Central memory CD8-positive, alpha-beta T cell (primary cell): Measurements from ENCODE around the gene ST6GALNAC5.
A peak's percentile ranks its signal among the peaks of the same experiment; 100 is the strongest.

ENCODE experiments used
- ATAC-seq: fragments of 150-1000 bp; cut with Tn5 transposase; replicated peaks from 2 replicates; pipeline ENCODE4 v1.10.0; 2022; ENCODE audit warnings: mild to moderate bottlenecking, moderate FRiP score, moderate number of reproducible peaks; ENCODE audit not compliant: poor library complexity, severe bottlenecking; ENCODE audit errors: extremely low read depth
- DNase-seq, 2 donors: peaks; one replicate each; pipeline ENCODE4 v3.0.0; 2021; ENCODE audit warnings: low spot score in 2 of 2
- H3K27ac Mint-ChIP-seq: one replicate; pipeline ENCODE4 v1.8.0; 2022; ENCODE audit warnings: low read depth, mild to moderate bottlenecking, moderate library complexity, mixed read lengths
- H3K27me3 Mint-ChIP-seq: one replicate; pipeline ENCODE4 v1.8.0; 2022; ENCODE audit warnings: mixed read lengths
- H3K36me3 Mint-ChIP-seq: one replicate; pipeline ENCODE4 v1.8.0; 2022; ENCODE audit warnings: mild to moderate bottlenecking, moderate library complexity, mixed read lengths; ENCODE audit not compliant: insufficient read depth
- H3K4me1 Mint-ChIP-seq: one replicate; pipeline ENCODE4 v1.8.0; 2022; ENCODE audit warnings: mixed read lengths
- H3K4me3 Mint-ChIP-seq: one replicate; pipeline ENCODE4 v1.8.0; 2022; ENCODE audit warnings: mild to moderate bottlenecking, moderate library complexity, mixed read lengths
- H3K9me3 Mint-ChIP-seq: one replicate; pipeline ENCODE4 v1.8.0; 2022; ENCODE audit warnings: mixed read lengths

ST6GALNAC5 gene

GRCh38 chr1:77030401-77031105 is 163.3 kb downstream of the ST6GALNAC5 start:
- Mint-ChIP-seq H3K9me3 (no peaks in the 10 kb centered on the region), H3K4me3 (no peak overlapping the region)
- ATAC-seq, result no peak

GRCh38 chr1:77031106-77031662 is 163.9 kb downstream of the ST6GALNAC5 start:
- no peak overlapping the region for H3K27ac Mint-ChIP-seq
- H3K27me3 Mint-ChIP-seq, result peaks cover 63% of the 10 kb centered on the region
- no peaks in the 10 kb centered on the region for H3K4me1 Mint-ChIP-seq
- no peak for DNase-seq
- H3K9me3 Mint-ChIP-seq, result no peaks in the 10 kb centered on the region
- H3K4me3 Mint-ChIP-seq, result no peak overlapping the region
- ATAC-seq, result no peak
- H3K36me3 Mint-ChIP-seq, result no peaks in the 10 kb centered on the region

More at GRCh38 chr1:77030401-77031105, 163.3 kb downstream of the ST6GALNAC5 start:
- no peaks in the 10 kb centered on the region for H3K36me3 Mint-ChIP-seq
- no peak for DNase-seq
- H3K27me3 Mint-ChIP-seq, result peaks cover 69% of the 10 kb centered on the region
- no peak overlapping the region for H3K27ac Mint-ChIP-seq
- no peaks in the 10 kb centered on the region for H3K4me1 Mint-ChIP-seq

GRCh38 chr1:77036560-77036959 is 169.3 kb downstream of the ST6GALNAC5 start:
- H3K36me3 Mint-ChIP-seq, result no peaks in the 10 kb centered on the region
- DNase-seq, result no peak
- no peak overlapping the region for H3K4me3 Mint-ChIP-seq
- H3K9me3 Mint-ChIP-seq, result peaks cover 6% of the 10 kb centered on the region
- H3K27me3 Mint-ChIP-seq, result peaks cover 24% of the 10 kb centered on the region
- no peak for ATAC-seq
- H3K4me1 Mint-ChIP-seq, result no peaks in the 10 kb centered on the region
- H3K27ac Mint-ChIP-seq, result no peak overlapping the region

- Mint-ChIP-seq H3K36me3 (no peaks in the 10 kb centered on the region), H3K27ac (no peak overlapping the region), H3K4me1 (no peaks in the 10 kb centered on the region), H3K27me3 (peaks cover 19% of the 10 kb centered on the region), H3K9me3 (peaks cover 6% of the 10 kb centered on the region), H3K4me3 (no peak overlapping the region)
- DNase-seq (no peak), ATAC-seq (no peak)
These were observed 169.8 kb downstream of the ST6GALNAC5 start for GRCh38 chr1:77037038-77037437.

GRCh38 chr1:77038000-77038399 is 170.7 kb downstream of the ST6GALNAC5 start:
- Mint-ChIP-seq H3K36me3 (no peaks in the 10 kb centered on the region), H3K27ac (no peak overlapping the region)

GRCh38 chr1:77039111-77039510 is 171.8 kb downstream of the ST6GALNAC5 start:
- no peak for DNase-seq
- Mint-ChIP-seq H3K27me3 (no peaks in the 10 kb centered on the region), H3K4me1 (no peaks in the 10 kb centered on the region), H3K4me3 (no peak overlapping the region), H3K36me3 (no peaks in the 10 kb centered on the region), H3K27ac (no peak overlapping the region), H3K9me3 (peaks cover 6% of the 10 kb centered on the region)
- ATAC-seq, result no peak

More at GRCh38 chr1:77038000-77038399, 170.7 kb downstream of the ST6GALNAC5 start:
- H3K4me3 Mint-ChIP-seq, result no peak overlapping the region
- H3K4me1 Mint-ChIP-seq, result no peaks in the 10 kb centered on the region
- ATAC-seq (no peak), DNase-seq (no peak)
- peaks cover 10% of the 10 kb centered on the region for H3K27me3 Mint-ChIP-seq
- H3K9me3 Mint-ChIP-seq, result peaks cover 6% of the 10 kb centered on the region

- Mint-ChIP-seq H3K4me3 (no peak overlapping the region), H3K27ac (no peak overlapping the region), H3K9me3 (peaks cover 6% of the 10 kb centered on the region), H3K4me1 (no peaks in the 10 kb centered on the region), H3K27me3 (peaks cover 2% of the 10 kb centered on the region), H3K36me3 (no peaks in the 10 kb centered on the region)
- DNase-seq (no peak), ATAC-seq (no peak)
These were observed 172.5 kb downstream of the ST6GALNAC5 start for GRCh38 chr1:77039739-77040138.

GRCh38 chr1:77040826-77041225 is 173.5 kb downstream of the ST6GALNAC5 start:
- peaks cover 6% of the 10 kb centered on the region for H3K9me3 Mint-ChIP-seq
- no peak overlapping the region for H3K27ac Mint-ChIP-seq
- ATAC-seq (no peak), DNase-seq (no peak)
- no peak overlapping the region for H3K4me3 Mint-ChIP-seq
- H3K4me1 Mint-ChIP-seq, result no peaks in the 10 kb centered on the region
- no peaks in the 10 kb centered on the region for H3K36me3 Mint-ChIP-seq
- H3K27me3 Mint-ChIP-seq, result peaks cover 12% of the 10 kb centered on the region

GRCh38 chr1:77044133-77044849 is 177.0 kb downstream of the ST6GALNAC5 start:
- Mint-ChIP-seq H3K4me1 (peaks cover 14% of the 10 kb centered on the region), H3K9me3 (no peaks in the 10 kb centered on the region), H3K27me3 (peaks cover 12% of the 10 kb centered on the region), H3K27ac (no peak overlapping the region), H3K4me3 (no peak overlapping the region), H3K36me3 (no peaks in the 10 kb centered on the region)
- no peak for ATAC-seq
- no peak for DNase-seq

GRCh38 chr1:77047575-77047974 is 180.3 kb downstream of the ST6GALNAC5 start:
- H3K27me3 Mint-ChIP-seq, result peaks cover 12% of the 10 kb centered on the region
- H3K9me3 Mint-ChIP-seq, result no peaks in the 10 kb centered on the region
- H3K4me1 Mint-ChIP-seq, result peaks cover 14% of the 10 kb centered on the region
- H3K36me3 Mint-ChIP-seq, result no peaks in the 10 kb centered on the region
- ATAC-seq (no peak), DNase-seq (no peak)
- no peak overlapping the region for H3K27ac Mint-ChIP-seq
- peak overlapping the region; percentile 19 for H3K4me3 Mint-ChIP-seq

GRCh38 chr1:77047978-77048614 is 180.8 kb downstream of the ST6GALNAC5 start:
- Mint-ChIP-seq H3K36me3 (no peaks in the 10 kb centered on the region), H3K27ac (no peak overlapping the region), H3K4me3 (peak overlapping the region; percentile 19), H3K4me1 (peaks cover 14% of the 10 kb centered on the region), H3K9me3 (no peaks in the 10 kb centered on the region), H3K27me3 (peaks cover 12% of the 10 kb centered on the region)
- DNase-seq, result no peak
- no peak for ATAC-seq

GRCh38 chr1:77048615-77049005 is 181.3 kb downstream of the ST6GALNAC5 start:
- ATAC-seq (no peak), DNase-seq (no peak)
- Mint-ChIP-seq H3K27me3 (peaks cover 12% of the 10 kb centered on the region), H3K36me3 (no peaks in the 10 kb centered on the region), H3K4me3 (no peak overlapping the region), H3K27ac (no peak overlapping the region), H3K4me1 (peaks cover 14% of the 10 kb centered on the region), H3K9me3 (no peaks in the 10 kb centered on the region)
